ENCODE data around the gene SPI1. TPM values are rescaled to one million over a fixed set of nuclear protein-coding genes. Genes with fewer than 3 reads are reported as not detected.

The SPI1 gene
- total RNA-seq, 1 donor from 2014 or later = not detected

DNA sequence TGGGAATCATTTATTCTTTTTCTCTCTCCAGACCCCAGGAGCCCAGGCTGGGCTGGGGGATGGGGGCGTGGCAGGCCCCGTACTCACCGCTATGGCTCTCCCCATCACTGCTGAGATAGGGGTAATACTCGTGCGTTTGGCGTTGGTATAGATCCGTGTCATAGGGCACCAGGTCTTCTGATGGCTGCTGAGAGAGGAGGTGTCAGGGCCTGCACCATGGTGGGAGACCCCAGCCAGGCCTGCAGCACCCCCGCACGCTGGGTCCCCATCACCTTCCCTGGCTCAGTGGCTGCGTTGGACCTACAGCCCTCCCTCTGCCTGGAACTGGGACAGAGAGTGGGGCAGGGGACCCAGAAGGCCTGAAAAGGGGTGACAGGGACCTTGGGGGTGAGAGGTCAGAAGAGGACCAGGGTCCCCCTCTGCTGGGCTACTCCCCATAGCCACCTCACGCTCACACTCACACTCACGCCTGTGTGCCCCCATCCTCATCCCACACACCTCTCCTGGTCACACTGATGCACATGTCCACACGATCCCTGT, 2.7 kb downstream of the SPI1 start:
- no peak for DNase-seq (ENCODE audit: low read depth)
- H3K4me3 ChIP-seq (ENCODE audit: low read depth, low read length) = no peak overlapping the region
- TF ChIP-seq, protein P1, sequence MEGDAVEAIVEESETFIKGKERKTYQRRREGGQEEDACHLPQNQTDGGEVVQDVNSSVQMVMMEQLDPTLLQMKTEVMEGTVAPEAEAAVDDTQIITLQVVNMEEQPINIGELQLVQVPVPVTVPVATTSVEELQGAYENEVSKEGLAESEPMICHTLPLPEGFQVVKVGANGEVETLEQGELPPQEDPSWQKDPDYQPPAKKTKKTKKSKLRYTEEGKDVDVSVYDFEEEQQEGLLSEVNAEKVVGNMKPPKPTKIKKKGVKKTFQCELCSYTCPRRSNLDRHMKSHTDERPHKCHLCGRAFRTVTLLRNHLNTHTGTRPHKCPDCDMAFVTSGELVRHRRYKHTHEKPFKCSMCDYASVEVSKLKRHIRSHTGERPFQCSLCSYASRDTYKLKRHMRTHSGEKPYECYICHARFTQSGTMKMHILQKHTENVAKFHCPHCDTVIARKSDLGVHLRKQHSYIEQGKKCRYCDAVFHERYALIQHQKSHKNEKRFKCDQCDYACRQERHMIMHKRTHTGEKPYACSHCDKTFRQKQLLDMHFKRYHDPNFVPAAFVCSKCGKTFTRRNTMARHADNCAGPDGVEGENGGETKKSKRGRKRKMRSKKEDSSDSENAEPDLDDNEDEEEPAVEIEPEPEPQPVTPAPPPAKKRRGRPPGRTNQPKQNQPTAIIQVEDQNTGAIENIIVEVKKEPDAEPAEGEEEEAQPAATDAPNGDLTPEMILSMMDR (conservative IDR thresholded peaks at IDR 0.05; ENCODE audit: low read depth, low read length) = no peak

DNA sequence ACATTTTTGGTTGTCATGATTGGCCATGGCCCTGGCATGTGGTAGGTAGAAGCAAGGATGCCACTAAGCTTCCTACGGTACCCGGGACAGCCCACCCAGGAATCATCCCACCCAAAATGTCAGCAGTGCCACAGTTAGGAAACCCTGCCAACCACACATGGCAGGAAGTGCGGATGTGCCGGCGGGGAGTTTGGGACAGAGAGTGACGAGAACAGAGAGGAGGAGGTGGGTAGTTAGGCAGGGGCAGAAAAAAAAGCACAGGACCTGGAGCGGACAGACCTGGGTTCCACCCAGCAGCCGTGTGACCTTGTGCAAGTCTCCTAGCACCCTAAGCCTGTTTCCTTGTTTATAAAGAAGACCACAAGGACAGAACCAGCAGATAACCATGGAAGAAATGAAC, 3.3 kb downstream of the SPI1 start:
- TF ChIP-seq, protein P1 (conservative IDR thresholded peaks at IDR 0.05; ENCODE audit: low read depth, low read length) = no peak
- no peak for DNase-seq (ENCODE audit: low read depth)
- no peak overlapping the region for H3K4me3 ChIP-seq (ENCODE audit: low read depth, low read length)

DNA sequence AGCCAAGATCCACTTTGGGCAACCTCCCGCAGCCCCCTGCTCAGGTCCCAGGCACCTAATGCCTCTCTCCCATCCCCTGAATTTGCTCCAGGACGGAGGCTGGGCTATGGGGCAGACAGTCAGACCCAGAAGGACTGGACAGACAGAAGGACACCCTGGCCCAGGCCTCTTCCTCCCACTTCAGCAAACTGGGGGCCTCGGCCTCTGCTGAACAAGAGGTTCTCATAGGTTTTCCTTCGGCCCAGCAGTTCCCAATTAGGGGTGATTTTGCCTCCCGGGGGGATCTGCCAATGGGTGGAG, 3.7 kb downstream of the SPI1 start:
- no peak for DNase-seq (ENCODE audit: low read depth)
- no peak overlapping the region for H3K4me3 ChIP-seq (ENCODE audit: low read depth, low read length)
- TF ChIP-seq, protein P1 (conservative IDR thresholded peaks at IDR 0.05; ENCODE audit: low read depth, low read length) = no peak

DNA sequence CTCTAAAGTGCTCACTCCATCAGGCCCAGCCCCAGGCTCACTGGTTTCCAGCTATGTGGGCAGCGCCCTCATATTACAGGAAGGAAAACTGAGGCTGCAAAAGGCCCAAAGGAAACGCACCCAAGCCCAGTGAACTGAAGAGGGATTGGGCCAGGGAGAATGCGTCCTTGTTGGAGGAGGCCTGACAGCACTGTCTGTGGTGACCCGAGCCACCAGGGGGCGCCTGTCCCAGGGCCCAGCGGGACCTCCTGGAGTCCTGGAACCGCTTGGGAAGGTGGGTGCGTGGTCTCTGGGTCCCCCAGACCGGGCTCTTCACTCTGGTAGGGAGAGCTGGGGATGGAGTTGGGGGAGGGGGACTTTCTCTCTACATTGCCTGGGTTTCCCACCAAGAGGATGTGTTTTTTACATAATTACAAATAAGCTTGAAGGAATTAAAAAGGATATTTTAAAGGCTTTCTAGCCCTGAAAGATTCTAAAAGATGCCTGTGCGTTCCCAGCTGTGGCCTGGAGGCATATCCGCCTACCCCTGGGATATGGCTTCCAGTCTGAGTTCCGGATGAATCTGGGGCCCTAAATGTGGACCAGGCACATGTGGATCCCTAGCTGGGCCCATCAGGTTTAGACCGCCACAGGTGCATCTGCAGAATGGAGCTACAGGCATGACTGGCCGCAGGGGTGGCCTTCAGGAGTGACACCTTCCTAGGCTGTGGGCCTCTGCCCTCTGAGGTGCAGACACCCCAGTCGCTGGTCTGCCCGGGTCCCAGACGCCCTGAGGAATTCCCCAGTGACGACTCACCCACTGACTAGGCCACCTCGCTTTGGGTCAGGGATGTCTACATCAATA, 4.2 kb downstream of the SPI1 start:
- TF ChIP-seq, protein P1 (conservative IDR thresholded peaks at IDR 0.05; ENCODE audit: low read depth, low read length) = peak; percentile 97
- no peak overlapping the region for H3K4me3 ChIP-seq (ENCODE audit: low read depth, low read length)
- no peak for DNase-seq (ENCODE audit: low read depth)

DNA sequence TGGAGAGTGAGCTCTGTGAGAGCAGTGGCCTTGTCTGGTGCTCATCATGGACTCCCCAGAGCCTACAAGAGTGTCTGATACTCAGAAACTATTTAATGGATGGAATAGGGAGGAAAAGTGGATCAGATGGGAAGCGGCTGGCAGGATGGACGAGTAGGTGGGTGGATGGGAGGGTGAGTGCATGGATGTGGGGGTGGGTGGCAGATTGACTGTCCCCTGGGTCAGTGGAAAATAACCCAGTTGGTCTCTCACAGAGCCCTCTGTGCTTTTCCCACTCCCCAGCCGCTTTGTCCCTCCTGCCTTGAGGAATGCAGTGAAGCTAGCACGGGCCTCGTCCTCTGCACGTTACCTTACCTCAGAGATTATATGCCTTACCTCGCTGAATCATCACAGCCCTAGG, 5.9 kb downstream of the SPI1 start:
- H3K4me3 ChIP-seq (ENCODE audit: low read depth, low read length) = no peak overlapping the region
- DNase-seq (ENCODE audit: low read depth) = no peak

DNA sequence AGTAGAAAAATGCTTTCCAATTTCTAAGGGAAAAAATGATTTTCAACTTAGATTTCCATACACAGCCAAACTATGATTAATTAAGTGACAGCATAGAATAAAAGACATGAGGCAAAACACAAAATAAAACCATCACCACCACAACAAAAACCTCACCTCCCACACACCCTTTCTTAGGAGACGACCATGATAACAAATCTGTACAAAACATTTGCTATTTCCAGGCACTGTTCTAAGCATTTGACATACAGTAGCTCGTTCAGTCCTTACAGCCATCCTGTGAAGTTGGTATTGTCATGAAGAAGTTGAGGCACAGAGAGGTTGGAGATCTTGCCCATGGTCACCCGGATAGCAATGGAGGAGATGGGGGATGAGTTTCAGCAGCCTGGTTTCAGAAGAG, 8.7 kb downstream of the SPI1 start:
- H3K4me3 ChIP-seq (ENCODE audit: low read depth, low read length) = no peak overlapping the region
- no peak for DNase-seq (ENCODE audit: low read depth)
- TF ChIP-seq, protein P1 (conservative IDR thresholded peaks at IDR 0.05; ENCODE audit: low read depth, low read length) = no peak

More for the DNA sequence above, 5.9 kb downstream of the SPI1 start:
- TF ChIP-seq, protein P1 (conservative IDR thresholded peaks at IDR 0.05; ENCODE audit: low read depth, low read length) = no peak

DNA sequence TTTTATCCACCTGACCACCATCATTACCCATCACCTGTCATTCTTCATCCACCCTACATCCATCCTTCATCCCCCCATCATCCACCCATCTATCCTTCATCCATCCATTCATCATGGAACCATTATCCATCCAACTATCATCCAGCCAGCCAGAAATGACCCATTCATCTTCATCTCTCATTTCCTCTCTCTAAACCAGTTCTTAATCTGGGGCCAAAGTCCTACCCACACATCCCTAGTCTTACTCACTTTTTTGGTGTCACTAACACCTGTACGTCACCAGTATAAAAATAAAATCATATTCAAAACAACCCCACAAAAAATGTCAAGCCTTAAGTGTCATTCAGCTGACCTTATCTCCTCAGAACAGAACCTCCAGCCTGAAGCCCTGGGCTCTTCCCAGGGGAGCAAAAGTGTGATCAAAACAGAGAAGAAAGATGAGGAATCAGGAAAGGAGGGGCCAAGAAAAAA, 12.3 kb downstream of the SPI1 start:
- no peak for DNase-seq (ENCODE audit: low read depth)
- TF ChIP-seq, protein P1 (conservative IDR thresholded peaks at IDR 0.05; ENCODE audit: low read depth, low read length) = no peak
- no peak overlapping the region for H3K4me3 ChIP-seq (ENCODE audit: low read depth, low read length)
